Measurements from ENCODE around the gene RCAN3. TPM values are rescaled to one million over a fixed set of nuclear protein-coding genes. Genes with fewer than 3 reads are reported as not detected.
"Not testable (repeated sequence)": the region's sequence is repeated elsewhere in the genome, so short reads cannot be mapped to it uniquely, and the experiment has no call there.

RCAN3 gene
- total RNA-seq, 2 donors from 2014 or later = 38.6 to 54.6 TPM

GRCh38 chr1:24515671-24516209 is 13.1 kb downstream of the RCAN3 start:
- Mint-ChIP-seq H3K4me1 (peaks cover 30% of the 10 kb centered on the region), H3K27ac (peak overlapping the region; percentile 45), H3K4me3 (peak overlapping the region; percentile 8), H3K36me3 (ENCODE audit: low read depth) (peaks cover 90% of the 10 kb centered on the region)
- not testable (repeated sequence) for H3K27me3 Mint-ChIP-seq; H3K9me3 Mint-ChIP-seq; ATAC-seq (replicated peaks)

GRCh38 chr1:24516506-24516905 is 13.9 kb downstream of the RCAN3 start:
- Mint-ChIP-seq H3K4me1 (peaks cover 32% of the 10 kb centered on the region), H3K36me3 (ENCODE audit: low read depth) (peaks cover 92% of the 10 kb centered on the region), H3K27ac (peak overlapping the region; percentile 45), H3K27me3 (no peaks in the 10 kb centered on the region), H3K4me3 (peak overlapping the region; percentile 21), H3K9me3 (no peaks in the 10 kb centered on the region)
- ATAC-seq (replicated peaks) = no peak

GRCh38 chr1:24517898-24518297 is 15.3 kb downstream of the RCAN3 start:
- H3K36me3 Mint-ChIP-seq (ENCODE audit: low read depth) = peaks cover 91% of the 10 kb centered on the region
- no peak overlapping the region for H3K27ac Mint-ChIP-seq
- no peak overlapping the region for H3K4me3 Mint-ChIP-seq
- no peaks in the 10 kb centered on the region for H3K27me3 Mint-ChIP-seq
- no peak for ATAC-seq (replicated peaks)
- H3K4me1 Mint-ChIP-seq = peaks cover 26% of the 10 kb centered on the region
- H3K9me3 Mint-ChIP-seq = no peaks in the 10 kb centered on the region

GRCh38 chr1:24520282-24520681 is 17.6 kb downstream of the RCAN3 start:
- H3K27me3 Mint-ChIP-seq; ATAC-seq (replicated peaks); H3K27ac Mint-ChIP-seq; H3K9me3 Mint-ChIP-seq; H3K4me3 Mint-ChIP-seq: not testable (repeated sequence)
- Mint-ChIP-seq H3K4me1 (peaks cover 25% of the 10 kb centered on the region), H3K36me3 (ENCODE audit: low read depth) (peaks cover 92% of the 10 kb centered on the region)

GRCh38 chr1:24525606-24526005 is 23.0 kb downstream of the RCAN3 start:
- Mint-ChIP-seq H3K9me3 (no peaks in the 10 kb centered on the region), H3K4me3 (no peak overlapping the region), H3K4me1 (peaks cover 34% of the 10 kb centered on the region), H3K27ac (peak overlapping the region; percentile 15), H3K36me3 (ENCODE audit: low read depth) (peaks cover 75% of the 10 kb centered on the region), H3K27me3 (no peaks in the 10 kb centered on the region)
- ATAC-seq (replicated peaks) = no peak

- ATAC-seq (replicated peaks) = no peak
- H3K4me1 Mint-ChIP-seq = peaks cover 30% of the 10 kb centered on the region
Observed at GRCh38 chr1:24526045-24526444, 23.4 kb downstream of the RCAN3 start.

GRCh38 chr1:24526940-24527542 is 24.4 kb downstream of the RCAN3 start:
- no peaks in the 10 kb centered on the region for H3K9me3 Mint-ChIP-seq
- H3K36me3 Mint-ChIP-seq (ENCODE audit: low read depth) = peaks cover 73% of the 10 kb centered on the region
- ATAC-seq (replicated peaks) = peak; percentile 62
- H3K27me3 Mint-ChIP-seq = no peaks in the 10 kb centered on the region
- H3K4me3 Mint-ChIP-seq = peak overlapping the region; percentile 42
- H3K27ac Mint-ChIP-seq = peak overlapping the region; percentile 36
- H3K4me1 Mint-ChIP-seq = peaks cover 33% of the 10 kb centered on the region

More at GRCh38 chr1:24526045-24526444, 23.4 kb downstream of the RCAN3 start:
- Mint-ChIP-seq H3K27me3 (no peaks in the 10 kb centered on the region), H3K27ac (peak overlapping the region; percentile 15), H3K36me3 (ENCODE audit: low read depth) (peaks cover 73% of the 10 kb centered on the region), H3K4me3 (no peak overlapping the region), H3K9me3 (no peaks in the 10 kb centered on the region)

GRCh38 chr1:24528744-24529143 is 26.1 kb downstream of the RCAN3 start:
- no peak for ATAC-seq (replicated peaks)
- Mint-ChIP-seq H3K9me3 (no peaks in the 10 kb centered on the region), H3K4me1 (peaks cover 38% of the 10 kb centered on the region), H3K4me3 (peak overlapping the region; percentile 47), H3K36me3 (ENCODE audit: low read depth) (peaks cover 80% of the 10 kb centered on the region), H3K27me3 (no peaks in the 10 kb centered on the region), H3K27ac (peak overlapping the region; percentile 23)

- H3K27me3 Mint-ChIP-seq; ATAC-seq (replicated peaks); H3K9me3 Mint-ChIP-seq: not testable (repeated sequence)
- peak overlapping the region; percentile 23 for H3K27ac Mint-ChIP-seq
- peaks cover 80% of the 10 kb centered on the region for H3K36me3 Mint-ChIP-seq (ENCODE audit: low read depth)
- H3K4me3 Mint-ChIP-seq = peak overlapping the region; percentile 47
- peaks cover 43% of the 10 kb centered on the region for H3K4me1 Mint-ChIP-seq
Observed at GRCh38 chr1:24529292-24529691, 26.7 kb downstream of the RCAN3 start.

GRCh38 chr1:24535021-24535424 is 32.4 kb downstream of the RCAN3 start:
- H3K27ac Mint-ChIP-seq = peak overlapping the region; percentile 99
- peaks cover 41% of the 10 kb centered on the region for H3K4me1 Mint-ChIP-seq
- H3K27me3 Mint-ChIP-seq = no peaks in the 10 kb centered on the region
- ATAC-seq (replicated peaks) = peak; percentile 66
- H3K9me3 Mint-ChIP-seq = no peaks in the 10 kb centered on the region
- peaks cover 84% of the 10 kb centered on the region for H3K36me3 Mint-ChIP-seq (ENCODE audit: low read depth)
- peak overlapping the region; percentile 91 for H3K4me3 Mint-ChIP-seq

- Mint-ChIP-seq H3K27me3 (no peaks in the 10 kb centered on the region), H3K4me1 (peaks cover 48% of the 10 kb centered on the region), H3K27ac (peak overlapping the region; percentile 99), H3K4me3 (peak overlapping the region; percentile 91), H3K9me3 (no peaks in the 10 kb centered on the region), H3K36me3 (ENCODE audit: low read depth) (peaks cover 80% of the 10 kb centered on the region)
- no peak for ATAC-seq (replicated peaks)
Observed at GRCh38 chr1:24535778-24536177, 33.1 kb downstream of the RCAN3 start.

GRCh38 chr1:24536391-24536840 is 33.8 kb downstream of the RCAN3 start:
- no peaks in the 10 kb centered on the region for H3K9me3 Mint-ChIP-seq
- ATAC-seq (replicated peaks) = peak; percentile 55
- no peaks in the 10 kb centered on the region for H3K27me3 Mint-ChIP-seq
- peaks cover 52% of the 10 kb centered on the region for H3K4me1 Mint-ChIP-seq
- peaks cover 74% of the 10 kb centered on the region for H3K36me3 Mint-ChIP-seq (ENCODE audit: low read depth)
- H3K27ac Mint-ChIP-seq = peak overlapping the region; percentile 99
- H3K4me3 Mint-ChIP-seq = peak overlapping the region; percentile 91

GRCh38 chr1:24540051-24540905 is 37.6 kb downstream of the RCAN3 start:
- Mint-ChIP-seq H3K4me1 (peaks cover 48% of the 10 kb centered on the region), H3K36me3 (ENCODE audit: low read depth) (peaks cover 37% of the 10 kb centered on the region), H3K27me3 (no peaks in the 10 kb centered on the region), H3K4me3 (peak overlapping the region; percentile 75), H3K27ac (peak overlapping the region; percentile 96), H3K9me3 (no peaks in the 10 kb centered on the region)
- peak; percentile 72 for ATAC-seq (replicated peaks)

- Mint-ChIP-seq H3K27ac (peak overlapping the region; percentile 96), H3K9me3 (no peaks in the 10 kb centered on the region), H3K4me3 (peak overlapping the region; percentile 75), H3K36me3 (ENCODE audit: low read depth) (peaks cover 28% of the 10 kb centered on the region), H3K4me1 (peaks cover 47% of the 10 kb centered on the region), H3K27me3 (no peaks in the 10 kb centered on the region)
- ATAC-seq (replicated peaks) = peak; percentile 67
Observed at GRCh38 chr1:24540906-24541710, 38.5 kb downstream of the RCAN3 start.
